GM18873 (cell line): ENCODE measurements around the gene NRARP.
A peak's percentile ranks its signal among the peaks of the same experiment; 100 is the strongest.

Experiments used
- ATAC-seq: cut with Tn5 transposase; IDR thresholded peaks from one replicate; pipeline ENCODE4 v1.9.1; 2021; ENCODE audit warnings: mild to moderate bottlenecking, moderate library complexity, moderate number of reproducible peaks; ENCODE audit not compliant: unreplicated experiment, low FRiP score

The NRARP gene

GRCh38 chr9:137311986-137312851 lies 10.1 kb upstream of the NRARP start:
- ATAC-seq: no peak

GRCh38 chr9:137311171-137311985 lies 9.3 kb upstream of the NRARP start:
- no peak for ATAC-seq

- ATAC-seq: no peak
These were observed 8.3 kb upstream of the NRARP start for GRCh38 chr9:137310189-137311052.

- ATAC-seq: no peak
These were observed 7.5 kb upstream of the NRARP start for GRCh38 chr9:137309368-137310188.

- no peak for ATAC-seq
These were observed 6.1 kb upstream of the NRARP start for GRCh38 chr9:137308057-137308619.

- no peak for ATAC-seq
These were observed 5.4 kb upstream of the NRARP start for GRCh38 chr9:137307255-137308056.

GRCh38 chr9:137306850-137307254 lies 4.8 kb upstream of the NRARP start:
- ATAC-seq: no peak

- no peak for ATAC-seq
These were observed 4.2 kb upstream of the NRARP start for GRCh38 chr9:137306066-137306849.

GRCh38 chr9:137305798-137306065 lies 3.7 kb upstream of the NRARP start:
- no peak for ATAC-seq

GRCh38 chr9:137305060-137305797 lies 3.2 kb upstream of the NRARP start:
- ATAC-seq: no peak

GRCh38 chr9:137304383-137305059 lies 2.5 kb upstream of the NRARP start:
- no peak for ATAC-seq

- ATAC-seq: no peak
These were observed 1.9 kb upstream of the NRARP start for GRCh38 chr9:137303893-137304382.

- no peak for ATAC-seq
These were observed 1.3 kb upstream of the NRARP start for GRCh38 chr9:137303151-137303892.

- peak; percentile 37 for ATAC-seq
These were observed 529 bp upstream of the NRARP start for GRCh38 chr9:137302449-137303150.
